ENCODE measurements around the gene ZXDA. TPM values are rescaled to one million over a fixed set of nuclear protein-coding genes. Genes with fewer than 3 reads are reported as not detected.

ZXDA gene
- 15.6 TPM for total RNA-seq

GRCh38 chrX:57910287-57910912 lies at the start of gene ZXDA:
Gene ZXDA, minus strand, starts transcription at chrX:57910458. Its CDS starts 38 bp downstream, at chrX:57910420.

Other genes with a start within 250 kb of the ZXDA start
- not detected for gene NLRP2B, start 230.2 kb downstream of the ZXDA start, total RNA-seq

All from camera-type eye (tissue), 1 donor.